GM23248 (cell line): ENCODE data around the gene CNKSR3. TPM values are rescaled to one million over a fixed set of nuclear protein-coding genes. Genes with fewer than 3 reads are reported as not detected.

Experiments
- DNase-seq: peaks from one replicate; pipeline ENCODE4 v3.0.0-alpha.2; 2015
- H2AFZ ChIP-seq: fragments of 200-600 bp; sonication (generic); 2 replicates; pipeline ENCODE4 v1.6.1; 2016; ENCODE audit warnings: antibody characterized with exemption
- H3F3A ChIP-seq: fragments of 200-600 bp; sonication (generic); 2 replicates; pipeline ENCODE4 v1.6.1; 2016; ENCODE audit warnings: mild to moderate bottlenecking, antibody characterized with exemption, mixed run types; ENCODE audit not compliant: insufficient read depth
- H3K27ac ChIP-seq: fragments of 200-600 bp; sonication (generic); 2 replicates; pipeline ENCODE4 v1.5.1; 2016; ENCODE audit warnings: mild to moderate bottlenecking
- H3K27me3 ChIP-seq: fragments of 200-600 bp; sonication (generic); replicated peaks from 2 replicates; pipeline ENCODE4 v1.6.1; 2016; ENCODE audit warnings: mild to moderate bottlenecking; ENCODE audit not compliant: insufficient read depth
- H3K36me3 ChIP-seq: fragments of 200-600 bp; sonication (generic); 2 replicates; pipeline ENCODE4 v1.6.1; 2016; ENCODE audit warnings: low read depth, mild to moderate bottlenecking
- H3K4me1 ChIP-seq: fragments of 200-600 bp; sonication (generic); 2 replicates; pipeline ENCODE4 v1.6.1; 2016; ENCODE audit warnings: mild to moderate bottlenecking; ENCODE audit not compliant: insufficient read depth
- H3K4me2 ChIP-seq: fragments of 200-600 bp; sonication (generic); one replicate; pipeline ENCODE4 v1.6.1; 2016; ENCODE audit warnings: mild to moderate bottlenecking; ENCODE audit not compliant: unreplicated experiment
- H3K4me3 ChIP-seq: fragments of 200-600 bp; sonication (generic); 2 replicates; pipeline ENCODE4 v1.5.1; 2016; ENCODE audit warnings: mild to moderate bottlenecking
- H3K79me2 ChIP-seq: fragments of 200-600 bp; sonication (generic); 2 replicates; pipeline ENCODE4 v1.6.1; 2016; ENCODE audit warnings: mild to moderate bottlenecking; ENCODE audit not compliant: insufficient read depth
- H3K9ac ChIP-seq: fragments of 200-600 bp; sonication (generic); 2 replicates; pipeline ENCODE4 v1.6.1; 2016; ENCODE audit warnings: mild to moderate bottlenecking
- H3K9me2 ChIP-seq: fragments of 200-600 bp; sonication (generic); 2 replicates; pipeline ENCODE4 v1.6.1; 2016; ENCODE audit warnings: mixed run types, mild to moderate bottlenecking, moderate library complexity; ENCODE audit not compliant: insufficient read depth
- H3K9me3 ChIP-seq: fragments of 200-600 bp; sonication (generic); one replicate; pipeline ENCODE4 v1.6.1; 2017; ENCODE audit warnings: low read depth
- H4K20me1 ChIP-seq: fragments of 200-600 bp; sonication (generic); 2 replicates; pipeline ENCODE4 v1.6.0; 2016; ENCODE audit not compliant: insufficient read depth
- EZH2 ChIP-seq: fragments of 200-600 bp; sonication (generic); IDR thresholded peaks from 2 replicates; pipeline ENCODE4 v1.6.1; 2018; ENCODE audit warnings: antibody characterized with exemption, mild to moderate bottlenecking; ENCODE audit not compliant: insufficient read depth, poor library complexity, severe bottlenecking
- EZH2phosphoT487 ChIP-seq: fragments of 200-600 bp; sonication (generic); IDR thresholded peaks from 2 replicates; pipeline ENCODE4 v1.6.1; 2018; ENCODE audit warnings: antibody characterized with exemption, moderate library complexity, mild to moderate bottlenecking, low read depth; ENCODE audit not compliant: insufficient read depth
- WGBS, 2 experiments: methylation state at CpG; one replicate each; pipeline ENCODE4 v1.1.6; 2015 to 2017; ENCODE audit warnings: low lambda C conversion rate in 2 of 2, low coverage in 1 of 2; ENCODE audit errors: missing lambda C conversion rate in 2 of 2; 5-methylcytosine and 5-hydroxymethylcytosine counted together
- in situ Hi-C: fragments of 300-500 bp; cut with MboI; formaldehyde crosslinking; loops from 2 replicates; pipeline ENCODE4 v1.15.0; 2020
- polyA plus RNA-seq: library from polyadenylated mRNA; unstranded; fragments of >200 nt; fragmentation: Nextera tagmentation; extraction: Ambion mirVana; gene quantifications from 2 replicates; pipeline ENCODE4 v1.2.1, GENCODE V29; 2016
- total RNA-seq: library from RNA; depleted of rRNA; stranded (reverse); fragments of >200 nt; shearing (Covaris generic); gene quantifications from 2 replicates; pipeline ENCODE4 v1.2.3, GENCODE V29; 2014

CNKSR3 gene
- total and polyA plus RNA-seq, 2 experiments from 2014 or later, result 1.7 to 1.9 TPM

- in situ Hi-C loops, result no loop called here
- Histone ChIP-seq H3K4me3 (no peak overlapping the region), H3K4me1 (peaks cover 1% of the 10 kb centered on the region; the same call in 1 of the 2 replicates), H3F3A (no peaks in the 10 kb centered on the region), H2AFZ (no peak overlapping the region), H3K27ac (no peak overlapping the region), H3K9me3 (no peaks in the 10 kb centered on the region), H4K20me1 (no peaks in the 10 kb centered on the region), H3K79me2 (peaks cover 6% of the 10 kb centered on the region; the same call in 1 of the 2 replicates), H3K27me3 (no peaks in the 10 kb centered on the region), H3K4me2 (no peak overlapping the region), H3K9ac (no peak overlapping the region), H3K9me2 (no peaks in the 10 kb centered on the region), H3K36me3 (no peaks in the 10 kb centered on the region)
- TF ChIP-seq EZH2 (no peak), EZH2phosphoT487 (no peak)
- DNase-seq, result no peak
- WGBS, 2 experiments, result 78 to 80% methylated on average over 4 of the region's 4 CpGs
These were observed 41.1 kb downstream of the CNKSR3 start for GRCh38 chr6:154469306-154469935.

GRCh38 chr6:154468760-154469159 lies 41.7 kb downstream of the CNKSR3 start:
- Histone ChIP-seq H3K4me1 (no peaks in the 10 kb centered on the region), H3K27ac (no peak overlapping the region), H3K27me3 (no peaks in the 10 kb centered on the region), H3F3A (no peaks in the 10 kb centered on the region), H3K9me2 (no peaks in the 10 kb centered on the region), H3K4me3 (no peak overlapping the region), H2AFZ (no peak overlapping the region), H3K9ac (no peak overlapping the region), H3K79me2 (peaks cover 6% of the 10 kb centered on the region; the same call in 1 of the 2 replicates), H4K20me1 (no peaks in the 10 kb centered on the region), H3K36me3 (no peaks in the 10 kb centered on the region), H3K9me3 (no peaks in the 10 kb centered on the region), H3K4me2 (no peak overlapping the region)
- no peak for DNase-seq
- TF ChIP-seq EZH2, result no peak
- no peak for TF ChIP-seq EZH2phosphoT487
- in situ Hi-C loops, result no loop called here
- 78 to 91% methylated on average over 3 of the region's 3 CpGs for WGBS, 2 experiments

- Histone ChIP-seq H3K27me3 (no peaks in the 10 kb centered on the region), H3K9me3 (no peaks in the 10 kb centered on the region), H3K9me2 (no peaks in the 10 kb centered on the region), H3K4me2 (no peak overlapping the region), H3K4me1 (no peaks in the 10 kb centered on the region), H3K4me3 (no peak overlapping the region), H2AFZ (no peak overlapping the region), H3K9ac (no peak overlapping the region), H3K36me3 (no peaks in the 10 kb centered on the region), H4K20me1 (no peaks in the 10 kb centered on the region), H3K27ac (no peak overlapping the region), H3F3A (no peaks in the 10 kb centered on the region), H3K79me2 (peaks cover 5% of the 10 kb centered on the region; the same call in 1 of the 2 replicates)
- TF ChIP-seq EZH2 (no peak), EZH2phosphoT487 (no peak)
- DNase-seq, result no peak
- in situ Hi-C loops, result no loop called here
- whole genome bisulfite sequencing, 2 experiments, result 85 to 87% methylated on average over 9 of the region's 9 CpGs
These were observed 43.4 kb downstream of the CNKSR3 start for GRCh38 chr6:154466971-154467679.

- no peak for DNase-seq
- Histone ChIP-seq H3K9me3 (no peaks in the 10 kb centered on the region), H3K4me2 (no peak overlapping the region), H2AFZ (no peak overlapping the region), H3K4me1 (no peaks in the 10 kb centered on the region), H3K9ac (no peak overlapping the region), H3K79me2 (no peaks in the 10 kb centered on the region), H3K4me3 (no peak overlapping the region), H3K36me3 (no peaks in the 10 kb centered on the region), H3K9me2 (no peaks in the 10 kb centered on the region), H3K27me3 (no peaks in the 10 kb centered on the region), H3F3A (no peaks in the 10 kb centered on the region), H4K20me1 (no peaks in the 10 kb centered on the region), H3K27ac (no peak overlapping the region)
- in situ Hi-C loops, result no loop called here
- TF ChIP-seq EZH2 (no peak), EZH2phosphoT487 (no peak)
- 97 to 100% methylated on average over 3 of the region's 3 CpGs for WGBS, 2 experiments
These were observed 44.3 kb downstream of the CNKSR3 start for GRCh38 chr6:154466139-154466538.
